ENCODE data around the gene GEN1. TPM values are rescaled to one million over a fixed set of nuclear protein-coding genes. Genes with fewer than 3 reads are reported as not detected.

Gene GEN1
- total RNA-seq, 1 donor from 2014 or later: 21.9 TPM

- Mint-ChIP-seq H3K9me3 (no peaks in the 10 kb centered on the region), H3K4me1 (ENCODE audit: unreplicated experiment) (peaks cover 18% of the 10 kb centered on the region), H3K27me3 (peaks cover 34% of the 10 kb centered on the region), H3K36me3 (no peaks in the 10 kb centered on the region), H3K27ac (no peak overlapping the region), H3K4me3 (no peak overlapping the region)
- DNase-seq (ENCODE audit: extremely low spot score, unreplicated experiment): no peak
- TF ChIP-seq, protein P1, sequence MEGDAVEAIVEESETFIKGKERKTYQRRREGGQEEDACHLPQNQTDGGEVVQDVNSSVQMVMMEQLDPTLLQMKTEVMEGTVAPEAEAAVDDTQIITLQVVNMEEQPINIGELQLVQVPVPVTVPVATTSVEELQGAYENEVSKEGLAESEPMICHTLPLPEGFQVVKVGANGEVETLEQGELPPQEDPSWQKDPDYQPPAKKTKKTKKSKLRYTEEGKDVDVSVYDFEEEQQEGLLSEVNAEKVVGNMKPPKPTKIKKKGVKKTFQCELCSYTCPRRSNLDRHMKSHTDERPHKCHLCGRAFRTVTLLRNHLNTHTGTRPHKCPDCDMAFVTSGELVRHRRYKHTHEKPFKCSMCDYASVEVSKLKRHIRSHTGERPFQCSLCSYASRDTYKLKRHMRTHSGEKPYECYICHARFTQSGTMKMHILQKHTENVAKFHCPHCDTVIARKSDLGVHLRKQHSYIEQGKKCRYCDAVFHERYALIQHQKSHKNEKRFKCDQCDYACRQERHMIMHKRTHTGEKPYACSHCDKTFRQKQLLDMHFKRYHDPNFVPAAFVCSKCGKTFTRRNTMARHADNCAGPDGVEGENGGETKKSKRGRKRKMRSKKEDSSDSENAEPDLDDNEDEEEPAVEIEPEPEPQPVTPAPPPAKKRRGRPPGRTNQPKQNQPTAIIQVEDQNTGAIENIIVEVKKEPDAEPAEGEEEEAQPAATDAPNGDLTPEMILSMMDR (conservative IDR thresholded peaks at IDR 0.05): no peak
Observed at GRCh38 chr2:17795309-17795708, 41.4 kb downstream of the GEN1 start.

DNA sequence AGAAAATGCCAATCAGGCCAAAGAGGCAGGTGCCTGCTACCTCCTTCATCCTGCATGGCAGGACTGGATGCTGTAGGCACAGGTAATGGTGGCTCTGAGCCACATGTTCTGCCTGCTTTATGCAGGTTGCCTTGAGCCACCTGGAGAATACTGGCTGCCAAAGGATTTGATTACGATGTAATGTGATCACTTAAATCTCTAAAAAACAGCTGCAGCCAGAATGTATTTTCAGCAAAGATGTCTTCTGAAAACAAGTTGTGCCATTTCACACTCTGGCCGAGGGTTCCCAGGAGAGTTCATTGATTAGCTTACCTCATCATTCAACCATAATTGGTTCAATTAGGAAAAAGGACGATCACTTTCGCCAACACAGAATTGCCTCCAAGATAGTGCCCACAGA lies 44.4 kb downstream of the GEN1 start:
- peaks cover 18% of the 10 kb centered on the region for H3K4me1 Mint-ChIP-seq (ENCODE audit: unreplicated experiment)
- TF ChIP-seq, protein P1 (conservative IDR thresholded peaks at IDR 0.05): no peak
- DNase-seq (ENCODE audit: extremely low spot score, unreplicated experiment): no peak
- H3K9me3 Mint-ChIP-seq: no peaks in the 10 kb centered on the region
- no peak overlapping the region for H3K27ac Mint-ChIP-seq
- no peak overlapping the region for H3K4me3 Mint-ChIP-seq
- peaks cover 19% of the 10 kb centered on the region for H3K27me3 Mint-ChIP-seq
- H3K36me3 Mint-ChIP-seq: no peaks in the 10 kb centered on the region

DNA sequence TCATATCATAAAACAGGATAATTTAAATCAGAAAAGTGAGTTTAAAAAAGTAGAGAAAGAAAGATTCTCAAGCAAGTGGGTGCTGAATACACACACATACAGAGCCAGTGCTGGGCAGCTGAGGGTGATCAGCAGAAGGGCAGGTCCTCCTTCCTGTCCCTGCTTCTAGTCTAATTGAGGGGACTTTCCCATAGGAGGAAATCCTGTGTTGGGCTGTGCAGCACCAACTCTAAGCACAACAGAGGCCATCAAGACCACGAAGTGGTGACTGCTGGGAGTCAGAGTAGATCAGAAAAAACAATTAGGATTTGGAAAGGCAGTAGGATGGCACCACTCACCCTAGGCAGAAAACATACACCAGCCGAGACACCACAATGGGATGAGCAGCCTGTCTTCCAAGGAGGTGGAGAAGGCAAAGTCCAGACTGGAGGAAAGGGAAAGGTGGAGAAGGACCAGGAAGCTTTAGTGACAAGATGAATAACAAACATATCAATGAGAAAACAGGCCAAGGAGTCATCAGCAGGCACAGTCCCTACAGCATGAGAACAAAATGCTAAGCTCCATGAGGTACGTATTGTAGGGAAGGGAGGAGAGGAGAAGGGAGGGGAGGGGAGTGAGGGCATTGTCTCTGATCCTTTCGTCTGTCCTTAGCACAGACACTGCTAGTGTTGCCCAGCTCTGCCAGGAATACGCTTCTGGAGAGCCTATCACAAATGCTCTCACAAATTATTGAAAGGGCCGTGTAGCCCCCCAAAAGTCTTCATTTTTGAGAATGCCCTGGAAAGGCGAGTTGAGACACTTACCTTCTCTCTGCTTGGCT lies 45.6 kb downstream of the GEN1 start:
- H3K27me3 Mint-ChIP-seq: peaks cover 14% of the 10 kb centered on the region
- TF ChIP-seq, protein P1 (conservative IDR thresholded peaks at IDR 0.05): no peak
- no peaks in the 10 kb centered on the region for H3K36me3 Mint-ChIP-seq
- DNase-seq (ENCODE audit: extremely low spot score, unreplicated experiment): no peak
- no peak overlapping the region for H3K4me3 Mint-ChIP-seq
- no peaks in the 10 kb centered on the region for H3K9me3 Mint-ChIP-seq
- peaks cover 12% of the 10 kb centered on the region for H3K4me1 Mint-ChIP-seq (ENCODE audit: unreplicated experiment)
- no peak overlapping the region for H3K27ac Mint-ChIP-seq

DNA sequence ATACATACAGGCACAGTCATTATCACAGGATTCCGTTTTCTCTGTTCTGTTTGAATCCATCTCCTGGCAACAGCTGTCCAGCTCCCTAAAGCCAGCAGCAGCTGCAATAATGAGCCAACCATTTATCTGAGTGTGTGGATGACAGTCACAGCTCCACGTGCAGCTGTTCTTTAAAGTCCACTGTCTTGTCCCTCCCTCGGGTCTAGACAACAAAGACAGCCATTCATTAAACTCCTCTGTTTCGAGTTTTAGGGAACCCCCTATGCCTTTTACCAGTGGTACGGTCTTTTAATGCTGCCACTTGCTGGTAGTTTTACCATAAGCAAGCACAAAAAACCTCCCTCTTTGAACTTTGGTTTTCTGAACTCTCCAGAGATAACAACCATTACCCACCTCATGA lies 46.3 kb downstream of the GEN1 start:
- H3K27ac Mint-ChIP-seq: no peak overlapping the region
- no peaks in the 10 kb centered on the region for H3K9me3 Mint-ChIP-seq
- peaks cover 11% of the 10 kb centered on the region for H3K27me3 Mint-ChIP-seq
- H3K36me3 Mint-ChIP-seq: no peaks in the 10 kb centered on the region
- no peak overlapping the region for H3K4me3 Mint-ChIP-seq
- peaks cover 12% of the 10 kb centered on the region for H3K4me1 Mint-ChIP-seq (ENCODE audit: unreplicated experiment)
- DNase-seq (ENCODE audit: extremely low spot score, unreplicated experiment): no peak
- TF ChIP-seq, protein P1 (conservative IDR thresholded peaks at IDR 0.05): no peak

GRCh38 chr2:17800693-17801458 lies 46.9 kb downstream of the GEN1 start:
- Mint-ChIP-seq H3K36me3 (no peaks in the 10 kb centered on the region), H3K9me3 (no peaks in the 10 kb centered on the region), H3K27me3 (peaks cover 9% of the 10 kb centered on the region), H3K27ac (no peak overlapping the region), H3K4me3 (no peak overlapping the region), H3K4me1 (ENCODE audit: unreplicated experiment) (peaks cover 12% of the 10 kb centered on the region)
- DNase-seq (ENCODE audit: extremely low spot score, unreplicated experiment): no peak
- TF ChIP-seq, protein P1 (conservative IDR thresholded peaks at IDR 0.05): no peak
